ENCODE data around the gene NR6A1. TPM values are rescaled to one million over a fixed set of nuclear protein-coding genes. Genes with fewer than 3 reads are reported as not detected.

NR6A1 gene
- total RNA-seq, 1 experiment from 2014 or later = 0.77 TPM

DNA sequence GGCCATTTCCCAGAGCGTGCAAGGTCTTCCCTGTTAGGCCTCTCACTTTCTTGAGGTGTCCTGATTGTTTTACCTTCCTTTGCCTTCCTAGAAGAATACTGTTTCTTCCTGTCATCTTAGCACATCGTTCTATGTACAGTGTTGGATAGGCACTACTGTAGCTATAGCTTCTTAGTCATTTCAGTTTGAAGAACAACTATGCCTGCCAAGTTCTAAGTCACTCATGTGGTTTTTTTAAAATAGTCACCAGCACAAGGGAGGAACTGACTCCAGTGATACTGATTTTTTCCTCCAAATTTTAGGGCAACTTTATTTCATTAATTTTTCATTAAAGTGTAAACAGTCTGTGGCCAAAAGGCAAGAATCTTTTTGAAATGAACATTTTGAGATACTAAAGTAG lies 141.5 kb downstream of the NR6A1 start:
- intact Hi-C loops (cut with micrococcal nuclease) = no loop called here
- H3K9ac ChIP-seq (ENCODE audit: low read length) = no peak overlapping the region
- H4K20me1 ChIP-seq (ENCODE audit: low read length) = no peaks in the 10 kb centered on the region
- no peaks in the 10 kb centered on the region for H3F3A ChIP-seq (ENCODE audit: low read length, unreplicated experiment)
- H3K27me3 ChIP-seq (ENCODE audit: low read length) = no peaks in the 10 kb centered on the region
- H3K9me2 ChIP-seq (replicated peaks; ENCODE audit: low read length) = no peaks in the 10 kb centered on the region
- H3K4me2 ChIP-seq (ENCODE audit: low read length) = no peak overlapping the region
- peak; percentile 67 for DNase-seq
- H2AFZ ChIP-seq (ENCODE audit: low read length) = no peak overlapping the region
- POLR2A ChIA-PET (ENCODE audit: unreplicated experiment) = interaction anchor here (0.7 kb wide), 1 partner anchor 65 kb away, joined by 3 read pairs; no protein-coding TSS in a partner anchor
- TF ChIP-seq EZH2 (IDR thresholded peaks at IDR 0.05; ENCODE audit: low read length, unreplicated experiment) (no peak), EZH2phosphoT487 (IDR thresholded peaks at IDR 0.05; ENCODE audit: borderline replicate concordance, low read length) (no peak)
- TF ChIP-seq, protein P1, sequence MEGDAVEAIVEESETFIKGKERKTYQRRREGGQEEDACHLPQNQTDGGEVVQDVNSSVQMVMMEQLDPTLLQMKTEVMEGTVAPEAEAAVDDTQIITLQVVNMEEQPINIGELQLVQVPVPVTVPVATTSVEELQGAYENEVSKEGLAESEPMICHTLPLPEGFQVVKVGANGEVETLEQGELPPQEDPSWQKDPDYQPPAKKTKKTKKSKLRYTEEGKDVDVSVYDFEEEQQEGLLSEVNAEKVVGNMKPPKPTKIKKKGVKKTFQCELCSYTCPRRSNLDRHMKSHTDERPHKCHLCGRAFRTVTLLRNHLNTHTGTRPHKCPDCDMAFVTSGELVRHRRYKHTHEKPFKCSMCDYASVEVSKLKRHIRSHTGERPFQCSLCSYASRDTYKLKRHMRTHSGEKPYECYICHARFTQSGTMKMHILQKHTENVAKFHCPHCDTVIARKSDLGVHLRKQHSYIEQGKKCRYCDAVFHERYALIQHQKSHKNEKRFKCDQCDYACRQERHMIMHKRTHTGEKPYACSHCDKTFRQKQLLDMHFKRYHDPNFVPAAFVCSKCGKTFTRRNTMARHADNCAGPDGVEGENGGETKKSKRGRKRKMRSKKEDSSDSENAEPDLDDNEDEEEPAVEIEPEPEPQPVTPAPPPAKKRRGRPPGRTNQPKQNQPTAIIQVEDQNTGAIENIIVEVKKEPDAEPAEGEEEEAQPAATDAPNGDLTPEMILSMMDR (conservative IDR thresholded peaks at IDR 0.05; ENCODE audit: low read depth, low read length) = no peak
- peak; percentile 87 for ATAC-seq
- CTCF ChIA-PET = no interaction called here
- no peaks in the 10 kb centered on the region for H3K79me2 ChIP-seq (ENCODE audit: low read length)
- no peaks in the 10 kb centered on the region for H3K9me3 ChIP-seq (ENCODE audit: low read length)
- H3K27ac ChIP-seq (ENCODE audit: low read length) = no peak overlapping the region
- H3K4me3 ChIP-seq (ENCODE audit: low read length) = no peak overlapping the region
- no peaks in the 10 kb centered on the region for H3K36me3 ChIP-seq (ENCODE audit: low read depth, low read length)
- H3K4me1 ChIP-seq (ENCODE audit: insufficient read depth, low read length) = peaks cover 6% of the 10 kb centered on the region; the same call in 1 of the 2 replicates
- no TSS peak for BruUV-seq (replicated peaks)

- Histone ChIP-seq H3K27ac (ENCODE audit: low read length) (no peak overlapping the region), H3K4me1 (ENCODE audit: insufficient read depth, low read length) (peaks cover 6% of the 10 kb centered on the region; the same call in 1 of the 2 replicates), H3K4me2 (ENCODE audit: low read length) (no peak overlapping the region), H3K9me2 (replicated peaks; ENCODE audit: low read length) (no peaks in the 10 kb centered on the region), H4K20me1 (ENCODE audit: low read length) (no peaks in the 10 kb centered on the region), H3K27me3 (ENCODE audit: low read length) (no peaks in the 10 kb centered on the region), H3K4me3 (ENCODE audit: low read length) (no peak overlapping the region), H2AFZ (ENCODE audit: low read length) (no peak overlapping the region), H3K9ac (ENCODE audit: low read length) (no peak overlapping the region), H3K9me3 (ENCODE audit: low read length) (no peaks in the 10 kb centered on the region), H3K79me2 (ENCODE audit: low read length) (no peaks in the 10 kb centered on the region), H3K36me3 (ENCODE audit: low read depth, low read length) (no peaks in the 10 kb centered on the region), H3F3A (ENCODE audit: low read length, unreplicated experiment) (no peaks in the 10 kb centered on the region)
- ATAC-seq (no peak), DNase-seq (no peak)
- BruUV-seq (replicated peaks) = no TSS peak
- intact Hi-C loops (cut with micrococcal nuclease) = no loop called here
- POLR2A ChIA-PET (ENCODE audit: unreplicated experiment) = interaction anchor here (0.7 kb wide), 1 partner anchor 64 kb away, joined by 3 read pairs; no protein-coding TSS in a partner anchor
- TF ChIP-seq EZH2phosphoT487 (IDR thresholded peaks at IDR 0.05; ENCODE audit: borderline replicate concordance, low read length) (no peak), EZH2 (IDR thresholded peaks at IDR 0.05; ENCODE audit: low read length, unreplicated experiment) (no peak)
- TF ChIP-seq, protein P1 (conservative IDR thresholded peaks at IDR 0.05; ENCODE audit: low read depth, low read length) = no peak
- CTCF ChIA-PET = no interaction called here
Observed at GRCh38 chr9:124628741-124629140, 142.4 kb downstream of the NR6A1 start.

DNA sequence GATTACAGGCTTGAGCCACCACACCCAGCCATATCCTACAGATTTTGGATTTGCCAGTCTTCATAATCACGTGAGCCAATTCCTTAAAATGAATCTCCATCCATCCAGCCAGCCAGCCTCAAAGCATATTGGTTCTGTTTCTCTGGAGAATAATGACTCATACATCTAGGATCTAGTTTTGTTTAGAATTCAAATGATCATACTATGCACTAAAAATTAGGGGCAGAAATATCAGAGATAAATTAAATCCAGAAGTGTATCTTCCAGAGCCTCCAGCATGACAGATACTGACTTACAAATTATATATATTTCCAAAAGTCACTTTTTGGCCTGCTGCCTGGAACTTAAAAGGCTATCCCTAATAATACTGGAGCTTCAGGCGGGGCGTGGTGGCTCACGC lies 144.8 kb downstream of the NR6A1 start:
- Histone ChIP-seq H3K4me1 (ENCODE audit: insufficient read depth, low read length) (peaks cover 6% of the 10 kb centered on the region; the same call in 1 of the 2 replicates), H4K20me1 (ENCODE audit: low read length) (no peaks in the 10 kb centered on the region), H3K27ac (ENCODE audit: low read length) (no peak overlapping the region), H3K79me2 (ENCODE audit: low read length) (no peaks in the 10 kb centered on the region), H3K9me2 (replicated peaks; ENCODE audit: low read length) (no peaks in the 10 kb centered on the region), H3K4me3 (ENCODE audit: low read length) (no peak overlapping the region), H3K4me2 (ENCODE audit: low read length) (no peak overlapping the region), H3K27me3 (ENCODE audit: low read length) (no peaks in the 10 kb centered on the region), H2AFZ (ENCODE audit: low read length) (no peak overlapping the region), H3K36me3 (ENCODE audit: low read depth, low read length) (no peaks in the 10 kb centered on the region), H3K9me3 (ENCODE audit: low read length) (no peaks in the 10 kb centered on the region), H3K9ac (ENCODE audit: low read length) (no peak overlapping the region), H3F3A (ENCODE audit: low read length, unreplicated experiment) (no peaks in the 10 kb centered on the region)
- no TSS peak for BruUV-seq (replicated peaks)
- ChIA-PET POLR2A (ENCODE audit: unreplicated experiment) (no interaction called here), CTCF (no interaction called here)
- DNase-seq (no peak), ATAC-seq (no peak)
- TF ChIP-seq EZH2phosphoT487 (IDR thresholded peaks at IDR 0.05; ENCODE audit: borderline replicate concordance, low read length) (no peak), EZH2 (IDR thresholded peaks at IDR 0.05; ENCODE audit: low read length, unreplicated experiment) (no peak)
- TF ChIP-seq, protein P1 (conservative IDR thresholded peaks at IDR 0.05; ENCODE audit: low read depth, low read length) = no peak
- intact Hi-C loops (cut with micrococcal nuclease) = no loop called here
